ENCODE measurements around the gene CFAP61. TPM values are rescaled to one million over a fixed set of nuclear protein-coding genes. Genes with fewer than 3 reads are reported as not detected.

Gene CFAP61
- polyA plus RNA-seq, 1 experiment, result not detected

- POLR2A ChIA-PET, result no interaction called here
- DNase-seq (ENCODE audit: low read depth), result no peak
Observed at GRCh38 chr20:20251317-20251716, 199.0 kb downstream of the CFAP61 start.

GRCh38 chr20:20251836-20252235 is 199.5 kb downstream of the CFAP61 start:
- TF ChIP-seq CTCF (IDR thresholded peaks at IDR 0.05; ENCODE audit: insufficient read depth, low read depth, low read length), result no peak
- ChIA-PET POLR2A (no interaction called here), CTCF (interaction anchor here (5.6 kb wide), 1 partner anchor 14 kb away, joined by 32 read pairs; no protein-coding TSS in a partner anchor)
- Histone ChIP-seq H3K27me3 (ENCODE audit: control insufficient read depth, insufficient read depth, low read length) (no peaks in the 10 kb centered on the region; the same call in 1 of the 2 replicates), H3K4me3 (ENCODE audit: low read depth, low read length) (no peak overlapping the region), H3K36me3 (ENCODE audit: control insufficient read depth, insufficient read depth, low read length) (no peaks in the 10 kb centered on the region)
- DNase-seq (ENCODE audit: low read depth), result no peak

More at GRCh38 chr20:20251317-20251716, 199.0 kb downstream of the CFAP61 start:
- no peak for TF ChIP-seq CTCF (IDR thresholded peaks at IDR 0.05; ENCODE audit: insufficient read depth, low read depth, low read length)
- Histone ChIP-seq H3K36me3 (ENCODE audit: control insufficient read depth, insufficient read depth, low read length) (no peaks in the 10 kb centered on the region), H3K4me3 (ENCODE audit: low read depth, low read length) (no peak overlapping the region), H3K27me3 (ENCODE audit: control insufficient read depth, insufficient read depth, low read length) (no peaks in the 10 kb centered on the region; the same call in none of the 2 replicates)
- CTCF ChIA-PET, result interaction anchor here (5.6 kb wide), 1 partner anchor 14 kb away, joined by 32 read pairs; no protein-coding TSS in a partner anchor

- ChIA-PET POLR2A (no interaction called here), CTCF (interaction anchor here (0.7 to 5.6 kb wide), 2 partner anchors 15 to 56 kb away, joined by 5 to 32 read pairs; no protein-coding TSS in a partner anchor)
- DNase-seq (ENCODE audit: low read depth), result no peak
Observed at GRCh38 chr20:20253039-20253743, 200.9 kb downstream of the CFAP61 start.

GRCh38 chr20:20253744-20254330 is 201.5 kb downstream of the CFAP61 start:
- CTCF ChIA-PET, result interaction anchor here (0.7 to 5.6 kb wide), 4 partner anchors 15 to 56 kb away, joined by 3 to 32 read pairs (median 4); no protein-coding TSS in a partner anchor
- no peak for DNase-seq (ENCODE audit: low read depth)
- no peak overlapping the region for H3K4me3 ChIP-seq (ENCODE audit: low read depth, low read length)
- no peaks in the 10 kb centered on the region for H3K36me3 ChIP-seq (ENCODE audit: control insufficient read depth, insufficient read depth, low read length)
- POLR2A ChIA-PET, result interaction anchor here (0.6 kb wide), 1 partner anchor 1504 kb away, joined by 3 read pairs; no protein-coding TSS in a partner anchor
- TF ChIP-seq CTCF (IDR thresholded peaks at IDR 0.05; ENCODE audit: insufficient read depth, low read depth, low read length), result no peak
- no peaks in the 10 kb centered on the region; the same call in 1 of the 2 replicates for H3K27me3 ChIP-seq (ENCODE audit: control insufficient read depth, insufficient read depth, low read length)

More at GRCh38 chr20:20253039-20253743, 200.9 kb downstream of the CFAP61 start:
- Histone ChIP-seq H3K27me3 (ENCODE audit: control insufficient read depth, insufficient read depth, low read length) (no peaks in the 10 kb centered on the region; the same call in 1 of the 2 replicates), H3K36me3 (ENCODE audit: control insufficient read depth, insufficient read depth, low read length) (no peaks in the 10 kb centered on the region), H3K4me3 (ENCODE audit: low read depth, low read length) (no peak overlapping the region)
- no peak for TF ChIP-seq CTCF (IDR thresholded peaks at IDR 0.05; ENCODE audit: insufficient read depth, low read depth, low read length)

GRCh38 chr20:20255099-20255498 is 202.8 kb downstream of the CFAP61 start:
- H3K36me3 ChIP-seq (ENCODE audit: control insufficient read depth, insufficient read depth, low read length), result no peaks in the 10 kb centered on the region
- ChIA-PET CTCF (interaction anchor here (1.0 kb wide), 1 partner anchor 18 kb away, joined by 4 read pairs; no protein-coding TSS in a partner anchor), POLR2A (no interaction called here)
- TF ChIP-seq CTCF (IDR thresholded peaks at IDR 0.05; ENCODE audit: insufficient read depth, low read depth, low read length), result no peak
- no peak overlapping the region for H3K4me3 ChIP-seq (ENCODE audit: low read depth, low read length)
- DNase-seq (ENCODE audit: low read depth), result no peak
- H3K27me3 ChIP-seq (ENCODE audit: control insufficient read depth, insufficient read depth, low read length), result no peaks in the 10 kb centered on the region; the same call in 1 of the 2 replicates

All from BJ (cell line).